NCI-H748 treated with DMSO at 0.1 percent for 48 hours (cell line): ENCODE data around the gene SERAC1.

Source experiments
- DNase-seq: peaks from one replicate; lab custom pipeline; 2025; lab: John Stamatoyannopoulos, UW

Gene SERAC1

GRCh38 chr6:158122048-158122447, 46.0 kb downstream of the SERAC1 start:
- DNase-seq = no peak

- DNase-seq = no peak
Measured at GRCh38 chr6:158121335-158121734, 46.7 kb downstream of the SERAC1 start.

DNA sequence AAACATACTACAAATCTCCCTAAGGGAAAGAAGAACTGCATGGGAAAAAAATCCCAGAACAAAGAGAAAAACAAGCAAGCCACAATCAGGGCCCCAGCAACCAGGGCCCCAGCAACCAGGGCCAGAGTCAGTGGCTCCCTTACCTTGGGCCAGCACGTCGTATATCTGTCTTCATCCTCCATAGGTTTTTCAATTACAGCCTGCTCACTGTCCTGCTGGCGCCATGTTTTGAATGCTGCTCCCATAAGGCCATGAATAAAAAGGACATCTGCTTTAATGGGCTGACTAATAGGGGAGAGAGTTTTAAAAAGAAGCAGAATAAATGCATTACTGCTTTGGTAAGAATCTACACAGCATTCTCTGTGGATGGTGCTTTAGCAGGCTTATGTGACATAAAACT, 49.2 kb downstream of the SERAC1 start:
- DNase-seq = no peak

- DNase-seq = no peak
Measured at GRCh38 chr6:158115508-158115907, 52.6 kb downstream of the SERAC1 start.

GRCh38 chr6:158115102-158115501, 53.0 kb downstream of the SERAC1 start:
- no peak for DNase-seq

- no peak for DNase-seq
Measured at GRCh38 chr6:158113802-158114201, 54.3 kb downstream of the SERAC1 start.

GRCh38 chr6:158111987-158112386, 56.1 kb downstream of the SERAC1 start:
- no peak for DNase-seq

DNA sequence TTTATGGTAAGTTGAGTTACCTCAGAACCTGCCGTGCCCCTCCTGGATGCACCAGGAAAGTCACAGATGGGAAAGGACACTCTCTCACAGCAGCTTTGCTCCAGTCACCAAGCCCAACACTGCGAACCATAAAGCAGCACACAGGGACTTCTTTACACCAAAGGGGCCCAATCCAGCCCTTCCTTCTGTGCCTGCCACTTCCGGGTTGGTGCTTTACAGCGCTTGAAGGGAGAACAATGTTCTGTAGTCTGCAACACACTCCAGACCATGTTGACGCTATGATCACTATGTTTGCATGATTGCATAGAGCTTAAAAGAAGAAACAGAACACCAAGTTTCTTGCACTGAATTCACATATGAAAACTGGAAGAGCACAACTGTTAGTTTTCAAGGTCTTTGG, 57.1 kb downstream of the SERAC1 start:
- DNase-seq = no peak

DNA sequence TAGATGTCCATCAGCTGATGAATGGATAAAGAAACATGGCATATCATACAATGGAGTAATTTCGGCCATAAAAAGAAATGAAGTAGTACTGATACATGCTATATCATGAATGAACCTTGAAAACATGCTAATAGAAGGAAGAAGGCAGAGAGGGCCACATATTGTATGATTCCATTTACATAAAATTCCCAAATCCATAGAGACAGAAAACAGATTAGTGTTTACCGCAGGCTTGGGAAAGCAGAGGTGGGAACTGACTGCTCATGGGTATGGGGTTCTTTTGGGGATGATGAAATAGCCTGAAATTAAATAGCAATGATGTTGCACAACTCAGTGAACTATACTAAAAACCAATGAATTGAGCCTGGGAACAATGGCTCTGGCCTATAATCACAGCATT, 58.3 kb downstream of the SERAC1 start:
- DNase-seq = no peak

- no peak for DNase-seq
Measured at GRCh38 chr6:158104696-158105095, 63.4 kb downstream of the SERAC1 start.

GRCh38 chr6:158103228-158103627, 64.8 kb downstream of the SERAC1 start:
- DNase-seq = no peak

GRCh38 chr6:158095671-158096070, 72.4 kb downstream of the SERAC1 start:
- no peak for DNase-seq

DNA sequence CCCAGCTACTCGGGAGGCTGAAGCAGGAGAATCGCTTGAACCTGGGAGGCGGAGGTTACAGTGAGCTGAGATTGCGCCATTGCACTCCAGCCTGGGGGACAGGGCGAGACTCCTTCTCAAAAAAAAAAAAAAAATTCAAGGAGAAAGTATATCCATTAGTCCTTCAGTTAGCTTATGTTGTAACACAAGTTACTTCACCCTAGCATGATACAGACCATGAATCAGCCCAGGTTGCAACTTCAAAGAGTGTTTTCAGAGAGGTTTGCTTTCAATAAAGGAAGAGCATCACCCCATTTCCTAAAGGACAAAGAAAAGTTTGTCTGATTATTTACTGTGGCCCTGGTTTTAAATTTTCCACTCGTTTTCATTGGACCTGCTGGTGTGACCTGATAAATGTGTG, 73.0 kb downstream of the SERAC1 start:
- no peak for DNase-seq

DNA sequence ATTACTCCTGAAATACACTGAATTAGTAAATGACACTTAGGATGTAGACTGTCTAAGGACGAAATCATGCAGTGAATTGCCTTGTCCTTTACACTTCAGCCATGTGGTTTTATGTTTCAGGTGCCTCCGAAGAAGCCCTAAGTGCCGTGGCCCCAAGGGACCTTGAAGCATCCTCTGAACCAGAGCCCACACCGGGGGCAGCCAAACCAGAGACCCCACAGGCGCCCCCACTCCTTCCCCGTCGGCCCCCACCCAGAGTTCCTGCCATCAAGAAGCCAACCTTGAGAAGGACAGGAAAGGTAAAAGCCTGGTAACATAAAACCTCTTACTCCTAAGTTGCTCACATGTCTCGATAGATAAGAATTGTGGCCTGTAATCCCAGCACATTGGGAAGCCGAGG, 75.3 kb downstream of the SERAC1 start:
- no peak for DNase-seq

DNA sequence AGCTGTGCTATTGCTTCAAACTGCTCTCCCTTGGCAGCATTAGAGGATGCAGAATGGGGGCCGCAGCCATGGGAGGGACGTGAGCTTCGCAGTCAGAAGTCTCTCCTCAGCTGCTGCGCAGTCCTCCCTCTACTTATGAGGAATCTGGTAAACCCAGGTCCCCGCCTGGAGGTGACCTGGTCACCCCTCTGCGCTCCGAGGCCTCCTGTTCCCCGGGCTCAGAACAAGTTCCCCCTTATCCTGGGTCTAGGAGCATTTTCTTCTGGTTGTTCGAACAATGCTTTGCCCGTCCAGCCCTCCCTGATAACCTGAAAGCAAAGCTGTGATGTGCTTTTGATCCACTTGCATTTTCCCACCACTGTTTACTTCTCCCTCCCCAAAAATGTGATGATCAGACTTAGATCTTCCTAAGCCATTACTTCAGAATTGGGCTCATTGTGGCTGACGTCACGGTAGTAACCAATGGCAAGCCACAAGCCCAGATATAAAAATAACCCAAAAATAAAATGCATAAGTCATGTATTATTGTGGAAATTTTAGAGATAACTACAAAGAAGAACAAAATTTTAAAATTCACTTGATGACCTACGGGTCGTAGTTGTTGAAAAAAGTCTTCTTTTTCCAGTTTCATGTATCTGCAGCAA, 80.7 kb downstream of the SERAC1 start:
- no peak for DNase-seq

GRCh38 chr6:158086504-158087223, 81.4 kb downstream of the SERAC1 start:
- no peak for DNase-seq

DNA sequence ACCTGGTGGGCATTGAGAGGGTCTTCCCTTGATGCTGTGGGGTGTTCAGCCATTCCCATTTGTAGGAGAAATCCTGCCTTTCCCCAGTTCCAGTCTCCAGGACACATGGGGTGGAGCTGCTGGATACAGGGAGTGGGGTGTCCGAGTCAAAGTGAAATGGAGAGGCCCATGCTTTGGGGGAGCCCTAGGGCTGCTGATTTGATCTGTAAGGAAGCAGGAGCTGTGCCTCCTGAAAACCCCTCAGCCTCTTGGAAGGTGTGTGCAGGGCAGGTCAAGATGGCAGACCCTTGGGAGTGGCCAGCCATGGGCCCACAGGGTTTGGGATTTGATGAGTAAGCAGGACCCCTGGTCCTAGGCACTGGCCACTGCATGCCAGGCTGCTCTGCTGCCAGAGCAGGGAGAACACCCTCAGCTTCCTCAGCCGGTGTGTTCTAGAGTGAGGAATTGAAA, 82.0 kb downstream of the SERAC1 start:
- DNase-seq = no peak

DNA sequence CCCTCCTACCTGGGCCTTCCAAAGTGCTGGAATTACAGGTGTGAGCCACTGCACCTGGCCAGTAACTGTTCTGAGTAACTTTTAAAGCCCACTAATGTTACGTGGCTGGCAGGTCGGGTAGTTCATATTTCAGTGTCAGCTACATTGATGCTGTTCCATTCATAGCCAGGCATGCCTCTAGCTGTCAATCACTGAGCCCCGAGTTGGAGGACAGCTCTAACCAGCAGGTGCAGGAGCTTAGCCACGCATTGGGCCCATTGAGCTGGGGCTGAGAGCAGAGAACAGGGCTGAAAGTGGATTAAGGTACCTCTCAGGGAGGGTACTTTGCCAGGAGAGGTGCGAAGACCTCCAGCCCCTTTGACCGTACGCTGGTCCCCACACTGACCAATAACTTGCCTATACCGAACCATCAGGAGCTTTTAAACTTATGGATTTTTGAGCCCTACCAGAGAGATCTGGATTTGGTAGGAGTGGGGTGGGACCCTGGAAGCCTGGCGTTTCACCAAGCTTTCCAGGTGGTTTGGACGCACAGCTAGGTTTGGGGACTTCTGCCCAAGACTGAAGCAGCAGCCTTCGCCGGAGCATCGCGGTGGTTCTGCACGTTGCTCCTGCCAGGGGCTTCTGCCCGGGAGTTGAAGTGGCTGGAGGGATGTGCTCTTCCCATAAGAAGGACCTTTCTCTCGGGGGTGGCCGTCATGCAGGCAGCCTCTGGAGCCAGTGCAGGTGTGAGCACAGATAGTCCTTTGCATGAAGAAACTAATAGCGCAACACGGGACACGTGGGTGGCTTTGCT, 82.6 kb downstream of the SERAC1 start:
- no peak for DNase-seq

GRCh38 chr6:158083455-158084325, 84.4 kb downstream of the SERAC1 start:
- no peak for DNase-seq

- no peak for DNase-seq
Measured at GRCh38 chr6:158081657-158081935, 86.5 kb downstream of the SERAC1 start.

- DNase-seq = no peak
Measured at GRCh38 chr6:158080849-158081656, 87.0 kb downstream of the SERAC1 start.
